ENCODE results near the gene REP15.

GRCh38 chr12:27680619-27681018 is 15.6 kb upstream of the REP15 start:
- no peak for TF ChIP-seq CTCF (IDR thresholded peaks at IDR 0.05)
- no peak for TF ChIP-seq POLR2AphosphoS5 (IDR thresholded peaks at IDR 0.05)
- no peak for TF ChIP-seq EP300 (IDR thresholded peaks at IDR 0.05)
- TF ChIP-seq POLR2A (IDR thresholded peaks at IDR 0.05) = no peak

Measured in sigmoid colon (tissue), 4 donors.